NOMO-1 treated with DMSO at 0.1 percent for 48 hours (cell line): ENCODE data around the gene VASN.
"Not testable (repeated sequence)": the region's sequence is repeated elsewhere in the genome, so short reads cannot be mapped to it uniquely, and the experiment has no call there.

Experiments used
- DNase-seq: peaks from one replicate; lab custom pipeline; 2025; ENCODE audit not compliant: unreplicated experiment; lab: John Stamatoyannopoulos, UW

VASN gene

GRCh38 chr16:4336701-4337539 lies 34.7 kb upstream of the VASN start:
- DNase-seq: no peak

GRCh38 chr16:4337540-4338088 lies 34.0 kb upstream of the VASN start:
- no peak for DNase-seq

- no peak for DNase-seq
Measured at GRCh38 chr16:4338125-4338582, 33.5 kb upstream of the VASN start.

- DNase-seq: no peak
Measured at GRCh38 chr16:4338712-4339299, 32.8 kb upstream of the VASN start.

GRCh38 chr16:4339455-4339854 lies 32.2 kb upstream of the VASN start:
- no peak for DNase-seq

- no peak for DNase-seq
Measured at GRCh38 chr16:4339909-4340308, 31.7 kb upstream of the VASN start.

GRCh38 chr16:4340443-4340842 lies 31.2 kb upstream of the VASN start:
- no peak for DNase-seq

GRCh38 chr16:4341250-4341649 lies 30.4 kb upstream of the VASN start:
- DNase-seq: no peak

- no peak for DNase-seq
Measured at GRCh38 chr16:4342866-4343744, 28.5 kb upstream of the VASN start.

- DNase-seq: not testable (repeated sequence)
Measured at GRCh38 chr16:4344300-4344982, 27.2 kb upstream of the VASN start.

GRCh38 chr16:4344983-4345835 lies 26.4 kb upstream of the VASN start:
- DNase-seq: no peak

- peak; percentile 70 for DNase-seq
Measured at GRCh38 chr16:4345836-4346781, 25.5 kb upstream of the VASN start.

- DNase-seq: peak; percentile 82
Measured at GRCh38 chr16:4347010-4347409, 24.6 kb upstream of the VASN start.

- DNase-seq: no peak
Measured at GRCh38 chr16:4347765-4348509, 23.7 kb upstream of the VASN start.

GRCh38 chr16:4349332-4349731 lies 22.3 kb upstream of the VASN start:
- no peak for DNase-seq

GRCh38 chr16:4350365-4350786 lies 21.3 kb upstream of the VASN start:
- DNase-seq: no peak

GRCh38 chr16:4350787-4351659 lies 20.6 kb upstream of the VASN start, which contains the start of gene PAM16:
PAM16 (minus strand) TSS chr16:4351321; CDS start chr16:4351234, 87 bp downstream.
- DNase-seq: peak; percentile 95
